Measurements from ENCODE around the gene FAM171A2.

- TF ChIP-seq CTCF (IDR thresholded peaks at IDR 0.05) (no peak), EZH2 (IDR thresholded peaks at IDR 0.05; ENCODE audit: borderline replicate concordance, insufficient read depth, low read depth, low read length, poor library complexity, severe bottlenecking) (no peak)
These were observed 34.1 kb upstream of the FAM171A2 start for GRCh38 chr17:44397479-44398440.
